Vagina (tissue), 2 donors: ENCODE measurements around the gene ADGRL2. TPM values are rescaled to one million over a fixed set of nuclear protein-coding genes. Genes with fewer than 3 reads are reported as not detected.

ENCODE experiments used
- DNase-seq, 2 donors: peaks; one replicate each; pipeline ENCODE4 v3.0.0-alpha.2; 2017; ENCODE audit errors: extremely low spot score in 2 of 2
- H3K27ac ChIP-seq: fragments of 200-600 bp; sonication (generic); one replicate; pipeline ENCODE4 v1.5.1; 2019
- H3K27me3 ChIP-seq: fragments of 200-600 bp; sonication (generic); one replicate; pipeline ENCODE4 v1.5.1; 2019
- H3K36me3 ChIP-seq, 2 donors: fragments of 200-600 bp; sonication (generic); one replicate each; pipeline ENCODE4 v1.5.1; 2017 to 2019
- H3K4me1 ChIP-seq: fragments of 200-600 bp; sonication (generic); one replicate; pipeline ENCODE4 v1.5.1; 2019
- H3K4me3 ChIP-seq, 2 donors: fragments of 200-600 bp; sonication (generic); 1 replicate in 1 of 2; 2 replicates in 1 of 2; pipeline ENCODE4 v1.5.1; 2016 to 2019
- H3K9me3 ChIP-seq: fragments of 200-600 bp; sonication (generic); one replicate; pipeline ENCODE4 v1.5.1; 2019
- POLR2A ChIP-seq, 2 donors: fragments of 450-650 bp; IDR thresholded peaks; one replicate each; pipeline ENCODE4 v1.6.1; 2017; ENCODE audit warnings: antibody characterized with exemption in 2 of 2, mild to moderate bottlenecking in 2 of 2, moderate library complexity in 2 of 2
- POLR2AphosphoS5 ChIP-seq, 2 donors: sonication (generic); formaldehyde crosslinking; IDR thresholded peaks; one replicate each; pipeline ENCODE4 v1.9.0; 2017; ENCODE audit warnings: antibody characterized with exemption in 2 of 2, mild to moderate bottlenecking in 2 of 2, low read depth in 1 of 2; ENCODE audit not compliant: insufficient read depth in 1 of 2
- intact Hi-C: fragments of 100-400 bp; cut with DNase I; formaldehyde crosslinking; loops from one replicate; pipeline ENCODE4 v1.15.1; 2023
- total RNA-seq: library from RNA; depleted of rRNA; stranded (reverse); fragments of >200 nt; gene quantifications from one replicate; pipeline ENCODE4 v1.2.3, GENCODE V29; 2016
- TF ChIP-seq, protein P1 (sequence below), 3 experiments: fragments of 450-650 bp in 2 of 3; fragments of 200-600 bp in 1 of 3; sonication (generic) in 1 of 3; IDR thresholded peaks; one replicate each; pipeline ENCODE4 v1.5.1; 2017 to 2019; ENCODE audit warnings: antibody characterized with exemption in 3 of 3, mild to moderate bottlenecking in 2 of 3, moderate library complexity in 2 of 3

ADGRL2 gene
- total RNA-seq, 1 donor from 2014 or later, result 68.0 TPM

DNA sequence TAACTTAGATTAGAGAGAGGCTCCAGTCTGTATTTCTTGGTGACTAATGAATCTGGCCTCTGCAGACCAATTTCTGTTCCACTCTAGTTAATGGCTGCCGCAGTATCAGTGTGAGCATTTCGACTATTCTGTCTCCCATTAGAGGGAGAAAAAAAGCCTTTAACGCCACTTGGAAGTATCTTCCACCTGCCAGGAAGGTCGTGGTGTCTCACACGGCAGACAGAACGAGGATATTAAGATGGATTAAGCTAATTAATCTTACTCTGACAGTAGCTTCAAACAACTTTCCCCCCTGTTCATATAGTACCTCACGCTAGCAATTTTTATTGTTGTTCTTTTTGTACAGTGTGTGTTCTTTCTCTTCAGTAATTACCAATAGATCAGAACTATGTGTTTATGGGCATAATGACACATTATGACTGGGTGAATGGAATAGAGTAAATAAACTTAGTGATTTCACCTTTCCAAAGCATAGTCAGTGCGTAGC is 153.8 kb downstream of the ADGRL2 start:
- H3K27ac ChIP-seq, result no peak overlapping the region
- H3K4me1 ChIP-seq, result peaks cover 7% of the 10 kb centered on the region
- no peaks in the 10 kb centered on the region for H3K27me3 ChIP-seq
- no peak overlapping the region for H3K4me3 ChIP-seq
- DNase-seq, result no peak
- intact Hi-C loops, result no loop called here
- H3K9me3 ChIP-seq, result no peaks in the 10 kb centered on the region
- TF ChIP-seq POLR2A (IDR thresholded peaks at IDR 0.05) (no peak), POLR2AphosphoS5 (IDR thresholded peaks at IDR 0.05; ENCODE audit: insufficient read depth in 1 of 2, low read depth in 1 of 2) (no peak)
- TF ChIP-seq, protein P1, sequence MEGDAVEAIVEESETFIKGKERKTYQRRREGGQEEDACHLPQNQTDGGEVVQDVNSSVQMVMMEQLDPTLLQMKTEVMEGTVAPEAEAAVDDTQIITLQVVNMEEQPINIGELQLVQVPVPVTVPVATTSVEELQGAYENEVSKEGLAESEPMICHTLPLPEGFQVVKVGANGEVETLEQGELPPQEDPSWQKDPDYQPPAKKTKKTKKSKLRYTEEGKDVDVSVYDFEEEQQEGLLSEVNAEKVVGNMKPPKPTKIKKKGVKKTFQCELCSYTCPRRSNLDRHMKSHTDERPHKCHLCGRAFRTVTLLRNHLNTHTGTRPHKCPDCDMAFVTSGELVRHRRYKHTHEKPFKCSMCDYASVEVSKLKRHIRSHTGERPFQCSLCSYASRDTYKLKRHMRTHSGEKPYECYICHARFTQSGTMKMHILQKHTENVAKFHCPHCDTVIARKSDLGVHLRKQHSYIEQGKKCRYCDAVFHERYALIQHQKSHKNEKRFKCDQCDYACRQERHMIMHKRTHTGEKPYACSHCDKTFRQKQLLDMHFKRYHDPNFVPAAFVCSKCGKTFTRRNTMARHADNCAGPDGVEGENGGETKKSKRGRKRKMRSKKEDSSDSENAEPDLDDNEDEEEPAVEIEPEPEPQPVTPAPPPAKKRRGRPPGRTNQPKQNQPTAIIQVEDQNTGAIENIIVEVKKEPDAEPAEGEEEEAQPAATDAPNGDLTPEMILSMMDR (IDR thresholded peaks at IDR 0.05), result no peak
- peaks cover 0 to 5% of the 10 kb centered on the region in 2 donors for H3K36me3 ChIP-seq

- Histone ChIP-seq H3K27me3 (no peaks in the 10 kb centered on the region), H3K9me3 (no peaks in the 10 kb centered on the region), H3K4me1 (no peaks in the 10 kb centered on the region), H3K36me3 (peaks cover 0 to 7% of the 10 kb centered on the region in 2 donors), H3K4me3 (no peak overlapping the region), H3K27ac (no peak overlapping the region)
- intact Hi-C loops, result no loop called here
- DNase-seq, result no peak
- TF ChIP-seq POLR2AphosphoS5 (IDR thresholded peaks at IDR 0.05; ENCODE audit: insufficient read depth in 1 of 2, low read depth in 1 of 2) (no peak), POLR2A (IDR thresholded peaks at IDR 0.05) (no peak)
- TF ChIP-seq, protein P1 (IDR thresholded peaks at IDR 0.05), result no peak
Observed at GRCh38 chr1:81967951-81968350, 167.2 kb downstream of the ADGRL2 start.

DNA sequence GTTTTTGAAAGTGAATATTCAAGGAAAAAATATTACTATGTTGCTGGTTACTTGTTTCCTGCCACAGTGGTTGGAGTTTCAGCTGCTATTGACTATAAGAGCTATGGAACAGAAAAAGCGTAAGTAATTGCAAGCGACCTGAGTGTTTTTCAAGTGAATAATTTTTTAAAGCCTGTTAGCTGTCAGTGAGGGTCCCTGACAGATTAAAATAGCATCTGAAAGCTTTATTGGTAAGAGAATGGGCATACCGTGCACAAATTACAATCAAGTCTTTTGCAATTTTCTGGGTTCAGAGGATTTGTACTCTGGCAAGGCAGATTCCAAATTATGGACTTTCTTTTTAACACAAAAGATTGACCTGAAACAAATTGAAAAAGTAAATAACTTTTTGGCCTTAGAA is 169.7 kb downstream of the ADGRL2 start:
- intact Hi-C loops, result no loop called here
- Histone ChIP-seq H3K4me3 (no peak overlapping the region), H3K36me3 (peaks cover 0 to 7% of the 10 kb centered on the region in 2 donors)

GRCh38 chr1:81974222-81974841 is 173.6 kb downstream of the ADGRL2 start:
- Histone ChIP-seq H3K4me3 (no peak overlapping the region), H3K9me3 (no peaks in the 10 kb centered on the region), H3K4me1 (no peaks in the 10 kb centered on the region), H3K27ac (no peak overlapping the region), H3K36me3 (peaks cover 0 to 7% of the 10 kb centered on the region in 2 donors), H3K27me3 (no peaks in the 10 kb centered on the region)
- TF ChIP-seq POLR2A (IDR thresholded peaks at IDR 0.05) (no peak), POLR2AphosphoS5 (IDR thresholded peaks at IDR 0.05; ENCODE audit: insufficient read depth in 1 of 2, low read depth in 1 of 2) (no peak)
- TF ChIP-seq, protein P1 (IDR thresholded peaks at IDR 0.05), result no peak
- intact Hi-C loops, result no loop called here
- DNase-seq, result no peak

More for the DNA sequence above, 169.7 kb downstream of the ADGRL2 start:
- TF ChIP-seq, protein P1 (IDR thresholded peaks at IDR 0.05), result no peak
- TF ChIP-seq POLR2A (IDR thresholded peaks at IDR 0.05) (no peak), POLR2AphosphoS5 (IDR thresholded peaks at IDR 0.05; ENCODE audit: insufficient read depth in 1 of 2, low read depth in 1 of 2) (no peak)
- no peaks in the 10 kb centered on the region for H3K27me3 ChIP-seq
- no peaks in the 10 kb centered on the region for H3K9me3 ChIP-seq
- DNase-seq, result no peak
- H3K4me1 ChIP-seq, result no peaks in the 10 kb centered on the region
- no peak overlapping the region for H3K27ac ChIP-seq

DNA sequence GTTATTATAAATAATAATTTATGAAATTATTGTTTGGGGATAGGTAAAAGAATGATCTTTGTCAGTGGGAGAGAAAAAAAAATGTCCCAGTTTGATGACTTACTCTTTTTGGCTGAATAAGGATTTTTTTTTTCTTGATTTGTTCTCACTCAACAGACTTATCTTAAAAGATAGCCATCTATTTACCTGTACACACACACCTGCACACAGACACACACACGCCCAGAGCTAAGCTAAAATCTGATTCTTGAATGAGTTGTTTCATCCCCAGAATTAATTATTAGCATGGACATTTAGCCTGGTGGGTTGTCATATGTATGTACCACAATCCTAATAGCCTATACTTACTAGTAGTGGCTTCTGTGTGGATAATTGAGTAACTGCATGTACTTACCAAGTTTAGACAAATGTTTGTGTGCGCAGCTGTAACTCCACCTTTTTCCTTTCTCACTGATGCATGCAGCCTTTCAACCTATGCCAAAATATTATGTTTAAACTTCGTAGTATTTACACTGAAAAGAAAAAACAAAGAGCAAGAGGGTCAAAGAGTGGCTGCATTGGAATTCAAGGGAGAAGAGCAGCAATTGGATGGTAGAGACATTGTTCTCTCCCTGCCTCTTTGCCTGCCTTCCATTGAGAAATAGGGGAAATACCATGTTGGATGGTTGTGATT is 174.3 kb downstream of the ADGRL2 start:
- Histone ChIP-seq H3K36me3 (peaks cover 0 to 7% of the 10 kb centered on the region in 2 donors), H3K4me1 (no peaks in the 10 kb centered on the region), H3K4me3 (no peak overlapping the region), H3K9me3 (no peaks in the 10 kb centered on the region), H3K27me3 (no peaks in the 10 kb centered on the region), H3K27ac (no peak overlapping the region)
- intact Hi-C loops, result no loop called here
- DNase-seq, result no peak
- TF ChIP-seq, protein P1 (IDR thresholded peaks at IDR 0.05), result no peak
- TF ChIP-seq POLR2A (IDR thresholded peaks at IDR 0.05), result no peak
- no peak for TF ChIP-seq POLR2AphosphoS5 (IDR thresholded peaks at IDR 0.05; ENCODE audit: insufficient read depth in 1 of 2, low read depth in 1 of 2)
